ENCODE data around the gene SWAP70.

Gene SWAP70

GRCh38 chr11:9753021-9753420 lies 89.1 kb downstream of the SWAP70 start:
- DNase-seq (ENCODE audit: low read depth) = no peak

- no peak for DNase-seq (ENCODE audit: low read depth)
These were observed 90.2 kb downstream of the SWAP70 start for GRCh38 chr11:9754010-9754471.

GRCh38 chr11:9755561-9756185 lies 91.8 kb downstream of the SWAP70 start:
- DNase-seq (ENCODE audit: low read depth) = no peak

GRCh38 chr11:9756461-9756860 lies 92.6 kb downstream of the SWAP70 start:
- DNase-seq (ENCODE audit: low read depth) = no peak

GRCh38 chr11:9756878-9757277 lies 93.0 kb downstream of the SWAP70 start:
- DNase-seq (ENCODE audit: low read depth) = no peak

- peak; percentile 88 for DNase-seq (ENCODE audit: low read depth)
These were observed 94.1 kb downstream of the SWAP70 start for GRCh38 chr11:9757809-9758636.

GRCh38 chr11:9758637-9759518 lies 95.0 kb downstream of the SWAP70 start:
- DNase-seq (ENCODE audit: low read depth) = peak; percentile 21

- DNase-seq (ENCODE audit: low read depth) = peak; percentile 66
These were observed 95.8 kb downstream of the SWAP70 start for GRCh38 chr11:9759519-9760192.

- no peak for DNase-seq (ENCODE audit: low read depth)
These were observed 96.3 kb downstream of the SWAP70 start for GRCh38 chr11:9760193-9760575.

GRCh38 chr11:9761441-9761945 lies 97.6 kb downstream of the SWAP70 start:
- DNase-seq (ENCODE audit: low read depth) = no peak

- no peak for DNase-seq (ENCODE audit: low read depth)
These were observed 98.7 kb downstream of the SWAP70 start for GRCh38 chr11:9762531-9762930.

- no peak for DNase-seq (ENCODE audit: low read depth)
These were observed 99.4 kb downstream of the SWAP70 start for GRCh38 chr11:9763301-9763700.

GRCh38 chr11:9765320-9766101 lies 101.6 kb downstream of the SWAP70 start:
- DNase-seq (ENCODE audit: low read depth) = no peak

- DNase-seq (ENCODE audit: low read depth) = no peak
These were observed 105.7 kb downstream of the SWAP70 start for GRCh38 chr11:9769621-9770020.

- DNase-seq (ENCODE audit: low read depth) = no peak
These were observed 107.2 kb downstream of the SWAP70 start for GRCh38 chr11:9771071-9771511.

GRCh38 chr11:9772218-9772617 lies 108.3 kb downstream of the SWAP70 start:
- no peak for DNase-seq (ENCODE audit: low read depth)

- DNase-seq (ENCODE audit: low read depth) = no peak
These were observed 109.6 kb downstream of the SWAP70 start for GRCh38 chr11:9773524-9773923.

- no peak for DNase-seq (ENCODE audit: low read depth)
These were observed 110.2 kb downstream of the SWAP70 start for GRCh38 chr11:9774109-9774508.

GRCh38 chr11:9774591-9775397 lies 110.9 kb downstream of the SWAP70 start:
- DNase-seq (ENCODE audit: low read depth) = no peak

- DNase-seq (ENCODE audit: low read depth) = no peak
These were observed 111.5 kb downstream of the SWAP70 start for GRCh38 chr11:9775398-9775779.
